Endothelial cell of umbilical vein (primary cell): ENCODE measurements around the gene LIN28B. TPM values are rescaled to one million over a fixed set of nuclear protein-coding genes. Genes with fewer than 3 reads are reported as not detected.

ENCODE experiments used
- BruUV-seq: library from RNA; stranded (reverse); fragments of 400-500 nt; replicated peaks from 2 replicates; lab custom pipeline; 2021; lab: Mats Ljungman, UMichigan
- CTCF ChIA-PET: fragments of 300-600, 350-600 bp; sonication (Branson Sonifier 250); formaldehyde crosslinking; loops from one replicate; lab custom pipeline; 2021; ENCODE audit warnings: antibody characterized with exemption, inconsistent platforms; lab: Charles Lee
- POLR2A ChIA-PET: fragments of 300-600, 350-600 bp; sonication (Branson Sonifier 250); formaldehyde crosslinking; loops from one replicate; lab custom pipeline; 2021; ENCODE audit warnings: antibody characterized with exemption, inconsistent platforms; lab: Charles Lee
- DNase-seq: peaks from one replicate; pipeline ENCODE4 v3.0.0-alpha.2; 2011; ENCODE audit warnings: low read depth, low spot score
- FAIRE-seq: peaks from 2 replicates; lab custom pipeline; 2011; peaks lifted over from hg19 to GRCh38; lab: Jason Lieb, UNC
- H2AFZ ChIP-seq: 2 replicates; pipeline ENCODE4 v1.6.0; 2012; ENCODE audit warnings: low read depth, low read length, control low read depth, inconsistent platforms
- H3K27ac ChIP-seq: 2 replicates; pipeline ENCODE4 v1.5.1; 2011; ENCODE audit warnings: low read depth, mild to moderate bottlenecking, control low read depth, low read length, moderate library complexity; ENCODE audit not compliant: insufficient read depth
- H3K27me3 ChIP-seq, 2 experiments: 2 replicates each; pipeline versions ENCODE4 v1.6.0 to v1.6.1; 2011; ENCODE audit warnings: low read length in 2 of 2, mixed read lengths in 1 of 2; ENCODE audit not compliant: control insufficient read depth in 2 of 2, insufficient read depth in 2 of 2
- H3K36me3 ChIP-seq, 2 experiments: 2 replicates in 1 of 2; 3 replicates in 1 of 2; pipeline ENCODE4 v1.5.1; 2011; ENCODE audit warnings: low read length in 2 of 2, mild to moderate bottlenecking in 1 of 2, moderate library complexity in 1 of 2; ENCODE audit not compliant: control insufficient read depth in 2 of 2, insufficient read depth in 2 of 2; ENCODE audit errors: extremely low read depth in 1 of 2
- H3K4me1 ChIP-seq: 3 replicates; pipeline ENCODE4 v1.5.1; 2011; ENCODE audit warnings: mild to moderate bottlenecking, low read length; ENCODE audit not compliant: control insufficient read depth, insufficient read depth; ENCODE audit errors: extremely low read depth
- H3K4me2 ChIP-seq: 2 replicates; pipeline ENCODE4 v1.6.1; 2011; ENCODE audit warnings: low read length, control low read depth, mixed read lengths; ENCODE audit not compliant: insufficient read depth
- H3K4me3 ChIP-seq, 3 experiments: fragments of 200-600 bp in 1 of 3; sonication (generic), shearing (Covaris generic) in 1 of 3; replicated peaks in 1 of 3; 2 replicates each; pipeline ENCODE4 v1.5.1; 2011 to 2016; ENCODE audit warnings: control low read depth in 3 of 3, low read length in 3 of 3, mild to moderate bottlenecking in 2 of 3, inconsistent platforms in 1 of 3, low read depth in 1 of 3, moderate library complexity in 1 of 3; ENCODE audit not compliant: insufficient read depth in 1 of 3
- H3K79me2 ChIP-seq: 2 replicates; pipeline ENCODE4 v1.6.0; 2012; ENCODE audit warnings: low read length, inconsistent platforms; ENCODE audit not compliant: control insufficient read depth, insufficient read depth
- H3K9ac ChIP-seq: replicated peaks from 2 replicates; pipeline ENCODE3; 2011; ENCODE audit warnings: low read length, control low read depth; ENCODE audit not compliant: insufficient read depth; ENCODE audit errors: extremely low read depth
- H3K9me1 ChIP-seq: replicated peaks from 3 replicates; pipeline ENCODE4 v1.6.0; 2011; ENCODE audit warnings: mild to moderate bottlenecking, low read length; ENCODE audit not compliant: control insufficient read depth, insufficient read depth; ENCODE audit errors: extremely low read depth
- H3K9me3 ChIP-seq: replicated peaks from 2 replicates; pipeline ENCODE4 v1.5.1; 2012; ENCODE audit warnings: low read length, inconsistent platforms; ENCODE audit not compliant: control insufficient read depth, insufficient read depth
- H4K20me1 ChIP-seq: replicated peaks from 2 replicates; pipeline ENCODE3; 2011; ENCODE audit warnings: mild to moderate bottlenecking, low read length; ENCODE audit not compliant: control insufficient read depth, insufficient read depth; ENCODE audit errors: extremely low read depth
- CTCF ChIP-seq, 2 donors: IDR thresholded peaks; 1 replicate in 1 of 2; 2 replicates in 1 of 2; pipeline ENCODE4 v1.5.1; 2011; ENCODE audit warnings: low read length in 2 of 2, mild to moderate bottlenecking in 2 of 2, moderate library complexity in 2 of 2, control low read depth in 1 of 2, inconsistent platforms in 1 of 2, low read depth in 1 of 2; ENCODE audit not compliant: insufficient read depth in 1 of 2; ENCODE audit errors: extremely low read depth in 1 of 2
- FOS ChIP-seq: IDR thresholded peaks from 2 replicates; pipeline ENCODE4 v1.6.1; 2011; ENCODE audit warnings: mild to moderate bottlenecking, low read length, moderate library complexity, borderline replicate concordance; ENCODE audit not compliant: insufficient read depth
- GATA2 ChIP-seq: IDR thresholded peaks from 2 replicates; pipeline ENCODE4 v1.7.0; 2011; ENCODE audit warnings: low read depth, mild to moderate bottlenecking, moderate library complexity, mixed read lengths, low read length; ENCODE audit not compliant: insufficient read length, insufficient read depth
- JUN ChIP-seq: IDR thresholded peaks from 2 replicates; pipeline ENCODE4 v1.6.1; 2011; ENCODE audit warnings: borderline replicate concordance, low read depth; ENCODE audit not compliant: insufficient read length, insufficient read depth
- MAX ChIP-seq: IDR thresholded peaks from 2 replicates; pipeline ENCODE4 v1.6.1; 2011; ENCODE audit not compliant: insufficient read depth, insufficient read length
- POLR2A ChIP-seq: IDR thresholded peaks from 2 replicates; pipeline ENCODE4 v1.6.1; 2012; ENCODE audit warnings: low read depth, mild to moderate bottlenecking, control low read depth, low read length
- POLR2AphosphoS5 ChIP-seq: IDR thresholded peaks from 2 replicates; pipeline ENCODE4 v1.6.1; 2012; ENCODE audit warnings: low read depth, mild to moderate bottlenecking, control low read depth, low read length, moderate library complexity; ENCODE audit not compliant: insufficient read depth
- dilution Hi-C: fragments of 300-500 bp; cut with MboI; formaldehyde crosslinking; loops from one replicate; pipeline ENCODE4 v1.15.0; 2019; ENCODE audit warnings: low sequenced_read_pairs; ENCODE audit not compliant: extremely low pct_ligation_motif_present
- intact Hi-C: fragments of 100-400 bp; cut with micrococcal nuclease; formaldehyde crosslinking; loops from one replicate; pipeline ENCODE4 v1.10.0; 2022
- polyA plus RNA-seq, 4 experiments: library from polyadenylated mRNA; depleted of rRNA in 3 of 4; stranded (reverse) in 3 of 4; unstranded in 1 of 4; fragments of >200 nt; gene quantifications; 2 replicates each; pipeline versions ENCODE4 v1.2.1 to v1.2.3, GENCODE V29; 2011 to 2012; ENCODE audit warnings: missing spikeins in 1 of 4
- total RNA-seq: library from RNA; stranded (reverse); gene quantifications from 2 replicates; pipeline ENCODE4 v1.2.3, GENCODE V29; 2021

The LIN28B gene
- total and polyA plus RNA-seq, 2 donors (not counting 3 experiments of a cell fraction or from before 2014, with no cell fraction given), result not detected

- POLR2A ChIA-PET, result no interaction called here
- no TSS peak for BruUV-seq
Measured at GRCh38 chr6:105121981-105122380, 165.1 kb downstream of the LIN28B start.

More at GRCh38 chr6:105121981-105122380, 165.1 kb downstream of the LIN28B start:
- Histone ChIP-seq H2AFZ (no peak overlapping the region), H3K27me3 (no peaks in the 10 kb centered on the region), H3K9me1 (no peaks in the 10 kb centered on the region), H3K79me2 (no peaks in the 10 kb centered on the region), H3K36me3 (no peaks in the 10 kb centered on the region), H3K9ac (no peak overlapping the region), H3K27ac (no peak overlapping the region), H3K4me2 (no peak overlapping the region), H3K4me1 (no peaks in the 10 kb centered on the region), H4K20me1 (no peaks in the 10 kb centered on the region), H3K9me3 (no peaks in the 10 kb centered on the region), H3K4me3 (no peak overlapping the region)
- FAIRE-seq, result no peak
- no peak for DNase-seq
- dilution Hi-C loops (loop anchor here (25.0 kb wide), 1 partner anchor 165 kb away; no protein-coding TSS in a partner anchor), intact Hi-C loops (no loop called here)
- TF ChIP-seq JUN (no peak), FOS (no peak), POLR2AphosphoS5 (no peak), GATA2 (no peak), MAX (no peak), POLR2A (no peak), CTCF (IDR thresholded peaks at IDR 0.05; ENCODE audit: extremely low read depth in 1 of 2, insufficient read depth in 1 of 2, low read depth in 1 of 2, low read length in 2 of 2) (no peak)
- CTCF ChIA-PET, result interaction anchor here (1.3 to 1.6 kb wide), 5 partner anchors 13 to 241 kb away, joined by 3 to 5 read pairs (median 4); a partner anchor contains a TSS
